Astrocyte (in vitro differentiated cells and primary cell): ENCODE data around the gene UBE4B. TPM values are rescaled to one million over a fixed set of nuclear protein-coding genes. Genes with fewer than 3 reads are reported as not detected.
A peak's percentile ranks its signal among the peaks of the same experiment; 100 is the strongest.

Source experiments
- DNase-seq: peaks from one replicate; pipeline ENCODE4 v3.0.0-alpha.2; 2010; ENCODE audit warnings: low read depth
- FAIRE-seq: peaks from 2 replicates; lab custom pipeline; 2011; peaks lifted over from hg19 to GRCh38; lab: Jason Lieb, UNC
- H2AFZ ChIP-seq: 2 replicates; pipeline ENCODE4 v1.6.0; 2012; ENCODE audit warnings: low read depth, low read length, inconsistent platforms
- H3K27ac ChIP-seq: 2 replicates; pipeline ENCODE4 v1.5.1; 2011; ENCODE audit warnings: low read depth, low read length, inconsistent platforms
- H3K27me3 ChIP-seq: 2 replicates; pipeline ENCODE4 v1.6.0; 2011; ENCODE audit warnings: low read length, inconsistent platforms; ENCODE audit not compliant: insufficient read depth
- H3K36me3 ChIP-seq: 2 replicates; pipeline ENCODE4 v1.5.1; 2011; ENCODE audit warnings: low read length, inconsistent platforms; ENCODE audit not compliant: insufficient read depth
- H3K4me1 ChIP-seq: 2 replicates; pipeline ENCODE4 v1.5.1; 2011; ENCODE audit warnings: low read length, inconsistent platforms; ENCODE audit not compliant: insufficient read depth
- H3K4me2 ChIP-seq: 2 replicates; pipeline ENCODE4 v1.6.0; 2012; ENCODE audit warnings: low read length, inconsistent platforms
- H3K4me3 ChIP-seq: 2 replicates; pipeline ENCODE4 v1.5.1; 2011; ENCODE audit warnings: low read depth, mild to moderate bottlenecking, low read length, inconsistent platforms; ENCODE audit not compliant: insufficient read depth
- H3K79me2 ChIP-seq: 2 replicates; pipeline ENCODE4 v1.6.0; 2012; ENCODE audit warnings: mild to moderate bottlenecking, low read length, inconsistent platforms; ENCODE audit not compliant: insufficient read depth
- H3K9ac ChIP-seq: 2 replicates; pipeline ENCODE4 v1.6.0; 2012; ENCODE audit warnings: mild to moderate bottlenecking, low read length, inconsistent platforms
- H3K9me3 ChIP-seq: 2 replicates; pipeline ENCODE4 v1.5.1; 2012; ENCODE audit warnings: low read depth, mild to moderate bottlenecking, low read length, inconsistent platforms; ENCODE audit not compliant: insufficient read depth
- H4K20me1 ChIP-seq: 2 replicates; pipeline ENCODE4 v1.6.0; 2012; ENCODE audit warnings: low read length, inconsistent platforms; ENCODE audit not compliant: insufficient read depth
- H3K27ac Mint-ChIP-seq: one replicate; pipeline ENCODE4 v1.8.0; 2021; ENCODE audit warnings: mild to moderate bottlenecking, mixed read lengths; ENCODE audit not compliant: unreplicated experiment
- H3K27me3 Mint-ChIP-seq: one replicate; pipeline ENCODE4 v1.8.0; 2021; ENCODE audit warnings: low read depth, mixed read lengths; ENCODE audit not compliant: unreplicated experiment
- H3K36me3 Mint-ChIP-seq: one replicate; pipeline ENCODE4 v1.8.0; 2021; ENCODE audit warnings: low read depth, mixed read lengths; ENCODE audit not compliant: unreplicated experiment
- H3K4me1 Mint-ChIP-seq: one replicate; pipeline ENCODE4 v1.8.0; 2021; ENCODE audit warnings: low read depth, mixed read lengths; ENCODE audit not compliant: unreplicated experiment
- H3K4me3 Mint-ChIP-seq: one replicate; pipeline ENCODE4 v1.8.0; 2021; ENCODE audit warnings: mild to moderate bottlenecking, moderate library complexity, mixed read lengths; ENCODE audit not compliant: unreplicated experiment
- H3K9me3 Mint-ChIP-seq: one replicate; pipeline ENCODE4 v1.8.0; 2021; ENCODE audit warnings: mild to moderate bottlenecking, mixed read lengths; ENCODE audit not compliant: unreplicated experiment
- CTCF ChIP-seq: IDR thresholded peaks from 2 replicates; pipeline ENCODE4 v1.5.1; 2011; ENCODE audit warnings: low read depth, mild to moderate bottlenecking, inconsistent platforms, low read length, moderate library complexity; ENCODE audit not compliant: insufficient read depth
- EZH2 ChIP-seq: IDR thresholded peaks from 2 replicates; pipeline ENCODE4 v1.6.1; 2012; ENCODE audit warnings: mild to moderate bottlenecking, low read length, inconsistent platforms; ENCODE audit not compliant: insufficient read depth
- microRNA-seq: library from miRNA; unstranded; fragments of <30 nt; microRNA quantifications from one replicate; pipeline ENCODE4 v1.2.0, GENCODE V29; 2020
- total RNA-seq: library from RNA; stranded (reverse); gene quantifications from 2 replicates; pipeline ENCODE4 v1.2.1, GENCODE V29; 2021

Gene UBE4B
- total RNA-seq, 1 donor from 2014 or later, result 41.5 TPM

GRCh38 chr1:10225573-10225972 lies 192.8 kb downstream of the UBE4B start:
- peak overlapping the region; percentile 67 for H3K27ac Mint-ChIP-seq
- no peak for FAIRE-seq
- peaks cover 30% of the 10 kb centered on the region for H3K4me1 Mint-ChIP-seq
- H3K4me3 Mint-ChIP-seq, result peak overlapping the region; percentile 1
- TF ChIP-seq EZH2 (no peak), CTCF (no peak)
- peaks cover 14% of the 10 kb centered on the region for H3K4me1 ChIP-seq
- peaks cover 99% of the 10 kb centered on the region for H3K79me2 ChIP-seq
- H3K4me3 ChIP-seq, result no peak overlapping the region
- peaks cover 91% of the 10 kb centered on the region for H4K20me1 ChIP-seq
- no peak overlapping the region for H3K9ac ChIP-seq
- H3K27ac ChIP-seq, result peak overlapping the region; percentile 10
- no peaks in the 10 kb centered on the region for H3K9me3 Mint-ChIP-seq
- H2AFZ ChIP-seq, result no peak overlapping the region
- no peaks in the 10 kb centered on the region for H3K27me3 Mint-ChIP-seq
- H3K36me3 ChIP-seq, result no peaks in the 10 kb centered on the region
- peak overlapping the region; percentile 44 for H3K4me2 ChIP-seq
- H3K36me3 Mint-ChIP-seq, result peaks cover 2% of the 10 kb centered on the region
- DNase-seq, result peak; percentile 79
- H3K9me3 ChIP-seq, result no peaks in the 10 kb centered on the region
- H3K27me3 ChIP-seq, result no peaks in the 10 kb centered on the region

DNA sequence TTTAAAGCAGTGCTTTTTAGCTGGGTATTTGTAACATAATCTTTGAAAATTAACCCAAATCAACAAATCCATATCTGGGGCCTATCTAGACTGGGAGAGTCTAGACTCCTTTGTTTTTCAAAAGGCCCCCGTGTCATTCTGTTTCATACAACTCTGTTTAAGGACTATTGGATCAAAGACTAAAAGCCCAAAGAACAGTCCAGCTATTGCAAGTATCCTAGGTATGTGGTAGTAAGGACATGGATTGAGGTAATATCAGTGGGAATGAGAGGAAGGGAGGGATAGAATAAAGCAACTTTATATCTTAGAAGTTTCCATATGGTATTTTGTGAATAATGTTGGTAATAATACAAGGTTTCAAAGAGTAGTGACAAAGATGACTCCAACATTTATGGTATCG lies 195.8 kb downstream of the UBE4B start:
- no peaks in the 10 kb centered on the region for H3K27me3 Mint-ChIP-seq
- Histone ChIP-seq H3K4me1 (peaks cover 14% of the 10 kb centered on the region), H3K9ac (no peak overlapping the region), H2AFZ (no peak overlapping the region), H3K9me3 (no peaks in the 10 kb centered on the region), H4K20me1 (peaks cover 87% of the 10 kb centered on the region), H3K36me3 (peaks cover 5% of the 10 kb centered on the region), H3K4me2 (no peak overlapping the region), H3K4me3 (no peak overlapping the region), H3K79me2 (peaks cover 97% of the 10 kb centered on the region), H3K27me3 (no peaks in the 10 kb centered on the region), H3K27ac (no peak overlapping the region)
- peaks cover 2% of the 10 kb centered on the region for H3K36me3 Mint-ChIP-seq
- H3K4me3 Mint-ChIP-seq, result no peak overlapping the region
- no peaks in the 10 kb centered on the region for H3K9me3 Mint-ChIP-seq
- TF ChIP-seq EZH2 (no peak), CTCF (no peak)
- H3K27ac Mint-ChIP-seq, result peak overlapping the region; percentile 21
- DNase-seq (peak; percentile 40), FAIRE-seq (no peak)
- H3K4me1 Mint-ChIP-seq, result peaks cover 34% of the 10 kb centered on the region

GRCh38 chr1:10229903-10230302 lies 197.1 kb downstream of the UBE4B start:
- H3K4me1 ChIP-seq, result peaks cover 11% of the 10 kb centered on the region
- H3K4me3 ChIP-seq, result no peak overlapping the region
- peaks cover 5% of the 10 kb centered on the region for H3K36me3 ChIP-seq
- FAIRE-seq, result no peak
- peak overlapping the region; percentile 62 for H3K27ac Mint-ChIP-seq
- H3K4me2 ChIP-seq, result no peak overlapping the region
- H3K9me3 Mint-ChIP-seq, result no peaks in the 10 kb centered on the region
- no peak overlapping the region for H3K4me3 Mint-ChIP-seq
- H2AFZ ChIP-seq, result no peak overlapping the region
- no peaks in the 10 kb centered on the region for H3K9me3 ChIP-seq
- no peaks in the 10 kb centered on the region for H3K27me3 Mint-ChIP-seq
- peaks cover 91% of the 10 kb centered on the region for H3K79me2 ChIP-seq
- no peaks in the 10 kb centered on the region for H3K27me3 ChIP-seq
- no peak for DNase-seq
- H3K9ac ChIP-seq, result no peak overlapping the region
- TF ChIP-seq EZH2 (no peak), CTCF (no peak)
- no peak overlapping the region for H3K27ac ChIP-seq
- H4K20me1 ChIP-seq, result peaks cover 80% of the 10 kb centered on the region
- peaks cover 34% of the 10 kb centered on the region for H3K4me1 Mint-ChIP-seq
- H3K36me3 Mint-ChIP-seq, result peaks cover 2% of the 10 kb centered on the region

Small RNA genes within 50 kb of the gene (microRNA-seq; reads per million reads assigned to microRNA genes)
- gene MIR1273D, result not detected

Other genes starting within 250 kb of the UBE4B start
- 181 and 197 TPM in 2 replicates for gene CLSTN1, start 209.0 kb upstream of the UBE4B start, total RNA-seq
- gene CTNNBIP1, start 122.7 kb upstream of the UBE4B start, total RNA-seq, result 49.9 and 53.7 TPM in 2 replicates
- 36.5 and 38.0 TPM in 2 replicates for gene LZIC, start 89.6 kb upstream of the UBE4B start, total RNA-seq
- gene NMNAT1, start 89.5 kb upstream of the UBE4B start, total RNA-seq, result 11.0 and 11.5 TPM in 2 replicates
- gene RBP7, start 35.7 kb upstream of the UBE4B start, total RNA-seq, result 1.0 TPM in 1 of 2 replicates, not detected in the other
- gene KIF1B, start 177.6 kb downstream of the UBE4B start, total RNA-seq, result 74.6 and 75.9 TPM in 2 replicates